Stomach (tissue), 19 donors: Measurements from ENCODE around the gene HSFY1. TPM values are rescaled to one million over a fixed set of nuclear protein-coding genes. Genes with fewer than 3 reads are reported as not detected.
"Not testable (repeated sequence)": the region's sequence is repeated elsewhere in the genome, so short reads cannot be mapped to it uniquely, and the experiment has no call there.

Experiments used
- DNase-seq, 2 donors: peaks; one replicate each; pipeline versions ENCODE4 v3.0.0 to v3.0.0-alpha.2; 2013 to 2019
- H3K27ac ChIP-seq, 5 donors: fragments of 200-600 bp in 4 of 5; sonication (generic) in 4 of 5; one replicate each; pipeline ENCODE4 v1.5.1; 2013 to 2019; ENCODE audit warnings: mild to moderate bottlenecking in 1 of 5, moderate library complexity in 1 of 5
- H3K27me3 ChIP-seq, 3 donors: fragments of 200-600 bp; sonication (generic); one replicate each; pipeline ENCODE4 v1.5.1; 2017 to 2019; ENCODE audit warnings: mixed run types in 1 of 3
- H3K36me3 ChIP-seq, 4 donors: fragments of 200-600 bp; sonication (generic); 1 replicate in 3 of 4; 2 replicates in 1 of 4; pipeline ENCODE4 v1.5.1; 2016 to 2019
- H3K4me1 ChIP-seq, 4 donors: fragments of 200-600 bp; sonication (generic); one replicate each; pipeline ENCODE4 v1.5.1; 2016 to 2019
- H3K4me3 ChIP-seq, 4 donors: fragments of 200-600 bp; sonication (generic) in 3 of 4; one replicate each; pipeline ENCODE4 v1.5.1; 2016 to 2019; ENCODE audit warnings: mild to moderate bottlenecking in 1 of 4
- H3K9me3 ChIP-seq, 4 donors: fragments of 200-600 bp; sonication (generic); one replicate each; pipeline ENCODE4 v1.5.1; 2016 to 2019
- WGBS, 5 donors: extraction: QIAGEN DNeasy Blood & Tissue Kit in 3 of 5; methylation state at CpG; one replicate each; pipeline versions ENCODE4 v1.1.5 to v1.1.7; 2013 to 2018; 5-methylcytosine and 5-hydroxymethylcytosine counted together
- intact Hi-C: fragments of 100-400 bp; cut with DNase I; formaldehyde crosslinking; loops from one replicate; pipeline ENCODE4 v1.15.1; 2023; ENCODE audit warnings: low total_unique reads
- long read RNA-seq, 10 donors: transcript quantifications; one replicate each; lab custom pipeline, GENCODE V29; 2026
- polyA plus RNA-seq, 3 donors: library from polyadenylated mRNA; stranded (reverse); fragments of 200-250 nt; gene quantifications; one replicate each; pipeline ENCODE4 v1.2.3, GENCODE V29; 2013
- small RNA-seq, 4 donors: library from RNA; depleted of rRNA; stranded (forward); fragments of <200 nt; gene quantifications; one replicate each; pipeline ENCODE3, GENCODE V24; 2016
- total RNA-seq, 5 donors: library from RNA; depleted of rRNA; stranded (reverse); fragments of >200 nt; gene quantifications; one replicate each; pipeline versions ENCODE4 v1.1.0 to v1.2.3, GENCODE V29; 2014 to 2016
- donor health status: healthy with polysubstance abuse.
- donor health status: Bipolar disorder and iron deficiency.
- donor health status: healthy.

HSFY1 gene
- total RNA-seq, result not detected
- polyA plus RNA-seq, result under 1 TPM in 1 of 3 donors, not detected in 2; 0.08 TPM
- long read RNA-seq, donor 1, result 0 reads
- long read RNA-seq, donor 2, result 0 reads
- long read RNA-seq, donor 3, result 0 reads
- long read RNA-seq, donor 4, result 0 reads
- long read RNA-seq, donor 5, result 0 reads
- long read RNA-seq, donor 6, result 0 reads
- long read RNA-seq, donor 7, result 0 reads
- long read RNA-seq, donor 8, result 0 reads
- long read RNA-seq, donor 9, result 0 reads
- long read RNA-seq, donor 10, result 0 reads

GRCh38 chrY:18546420-18546819, at the start of gene HSFY1:
Gene HSFY1, plus strand, starts transcription at chrY:18546720. Its CDS starts 68 bp downstream, at chrY:18546788.
- intact Hi-C loops, H3K27ac ChIP-seq, H3K4me3 ChIP-seq, DNase-seq, H3K27me3 ChIP-seq, H3K36me3 ChIP-seq, H3K4me1 ChIP-seq, H3K9me3 ChIP-seq: not testable (repeated sequence)
- WGBS, 5 donors, result no CpG with 5 or more reads among the region's 1 CpG

- intact Hi-C loops, H3K27ac ChIP-seq, H3K4me3 ChIP-seq, H3K9me3 ChIP-seq, DNase-seq, H3K36me3 ChIP-seq, H3K27me3 ChIP-seq, H3K4me1 ChIP-seq: not testable (repeated sequence)
- WGBS, 5 donors, result no CpG with 5 or more reads among the region's 5 CpGs
Observed at GRCh38 chrY:18504266-18504665, 42.3 kb upstream of the HSFY1 start.

GRCh38 chrY:18530995-18531655, 15.4 kb upstream of the HSFY1 start:
- H3K27me3 ChIP-seq, intact Hi-C loops, DNase-seq, H3K9me3 ChIP-seq, H3K27ac ChIP-seq, H3K4me1 ChIP-seq, H3K4me3 ChIP-seq, H3K36me3 ChIP-seq: not testable (repeated sequence)
- no CpG with 5 or more reads among the region's 2 CpGs for WGBS, 5 donors

- H3K27ac ChIP-seq, H3K27me3 ChIP-seq, H3K4me1 ChIP-seq, H3K36me3 ChIP-seq, H3K4me3 ChIP-seq, intact Hi-C loops, DNase-seq, H3K9me3 ChIP-seq: not testable (repeated sequence)
- no CpG with 5 or more reads among the region's 1 CpG for WGBS, 5 donors
Observed at GRCh38 chrY:18538952-18539351, 7.6 kb upstream of the HSFY1 start.

- intact Hi-C loops, result not testable (repeated sequence)
- WGBS, 5 donors, result no CpG with 5 or more reads among the region's 3 CpGs
Observed at GRCh38 chrY:18553132-18553531, 6.6 kb downstream of the HSFY1 start.

GRCh38 chrY:18565915-18566314, 19.4 kb downstream of the HSFY1 start:
- H3K4me1 ChIP-seq, H3K4me3 ChIP-seq, H3K36me3 ChIP-seq, H3K27ac ChIP-seq, DNase-seq, H3K9me3 ChIP-seq, H3K27me3 ChIP-seq, intact Hi-C loops: not testable (repeated sequence)
- no CpG with 5 or more reads among the region's 3 CpGs for WGBS, 5 donors

More at GRCh38 chrY:18553132-18553531, 6.6 kb downstream of the HSFY1 start:
- not testable (repeated sequence) for H3K27me3 ChIP-seq, H3K4me3 ChIP-seq, H3K36me3 ChIP-seq, H3K9me3 ChIP-seq, H3K4me1 ChIP-seq, DNase-seq, H3K27ac ChIP-seq

Small RNA genes lying within 50 kb of the gene (small RNA-seq; reads per million reads assigned to genes)
- gene GPM6BP1, result 0 reads per million in 4 donors
- 0 reads per million in 4 donors for gene PRYP5

Other genes starting within 250 kb of the HSFY1 start
- gene HSFY2, start 227.0 kb downstream of the HSFY1 start, total RNA-seq, result under 1 TPM in 1 of 5 donors, not detected in 4; 0.37 TPM
- under 1 TPM in 2 of 3 donors, not detected in 1; 0.08 to 0.25 TPM for gene HSFY2, start 227.0 kb downstream of the HSFY1 start, polyA plus RNA-seq